Omental fat pad (tissue), 4 donors: Measurements from ENCODE around the gene PTTG1IP. TPM values are rescaled to one million over a fixed set of nuclear protein-coding genes. Genes with fewer than 3 reads are reported as not detected.

Source experiments
- ATAC-seq: fragments of 150-250 bp; one replicate; pipeline ENCODE4 v1.9.1; 2016; ENCODE audit warnings: mild to moderate bottlenecking, moderate library complexity; ENCODE audit not compliant: low FRiP score
- DNase-seq: peaks from one replicate; pipeline ENCODE4 v3.0.0-alpha.2; 2019; ENCODE audit warnings: low spot score
- total RNA-seq, 4 donors: library from RNA; depleted of rRNA; stranded (reverse); fragments of >200 nt; gene quantifications; one replicate each; pipeline ENCODE4 v1.1.0, GENCODE V29; 2016
- TF ChIP-seq, protein P1 (sequence below), 3 donors: fragments of 450-650 bp; IDR thresholded peaks; one replicate each; pipeline ENCODE4 v1.5.1; 2016 to 2017; ENCODE audit warnings: antibody characterized with exemption in 3 of 3, mild to moderate bottlenecking in 3 of 3, moderate library complexity in 2 of 3

Gene PTTG1IP
- total RNA-seq, 4 donors from 2014 or later: 200 to 241 (median 214) TPM

DNA sequence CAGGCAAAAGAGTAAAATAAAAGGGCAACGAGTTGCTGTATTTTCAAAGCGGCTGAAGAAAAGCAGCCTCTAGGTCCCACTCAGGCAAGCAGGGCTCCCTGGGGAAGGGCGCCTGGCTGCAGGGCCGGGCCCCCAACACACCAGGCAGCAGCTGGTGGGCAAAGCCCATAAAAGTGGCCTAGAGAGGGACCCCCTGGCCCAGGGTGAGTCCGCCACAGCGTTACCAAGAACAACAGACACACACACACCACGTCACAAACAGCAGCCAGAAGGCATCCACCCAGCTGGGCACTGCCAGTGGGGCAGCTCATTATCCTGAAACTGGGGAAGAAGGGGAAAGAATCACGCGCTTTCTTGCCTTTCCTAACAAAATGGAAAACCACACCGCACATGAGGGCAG, 60.3 kb downstream of the PTTG1IP start:
- no peak for DNase-seq
- TF ChIP-seq, protein P1, sequence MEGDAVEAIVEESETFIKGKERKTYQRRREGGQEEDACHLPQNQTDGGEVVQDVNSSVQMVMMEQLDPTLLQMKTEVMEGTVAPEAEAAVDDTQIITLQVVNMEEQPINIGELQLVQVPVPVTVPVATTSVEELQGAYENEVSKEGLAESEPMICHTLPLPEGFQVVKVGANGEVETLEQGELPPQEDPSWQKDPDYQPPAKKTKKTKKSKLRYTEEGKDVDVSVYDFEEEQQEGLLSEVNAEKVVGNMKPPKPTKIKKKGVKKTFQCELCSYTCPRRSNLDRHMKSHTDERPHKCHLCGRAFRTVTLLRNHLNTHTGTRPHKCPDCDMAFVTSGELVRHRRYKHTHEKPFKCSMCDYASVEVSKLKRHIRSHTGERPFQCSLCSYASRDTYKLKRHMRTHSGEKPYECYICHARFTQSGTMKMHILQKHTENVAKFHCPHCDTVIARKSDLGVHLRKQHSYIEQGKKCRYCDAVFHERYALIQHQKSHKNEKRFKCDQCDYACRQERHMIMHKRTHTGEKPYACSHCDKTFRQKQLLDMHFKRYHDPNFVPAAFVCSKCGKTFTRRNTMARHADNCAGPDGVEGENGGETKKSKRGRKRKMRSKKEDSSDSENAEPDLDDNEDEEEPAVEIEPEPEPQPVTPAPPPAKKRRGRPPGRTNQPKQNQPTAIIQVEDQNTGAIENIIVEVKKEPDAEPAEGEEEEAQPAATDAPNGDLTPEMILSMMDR (IDR thresholded peaks at IDR 0.05): no peak
- ATAC-seq: no peak

DNA sequence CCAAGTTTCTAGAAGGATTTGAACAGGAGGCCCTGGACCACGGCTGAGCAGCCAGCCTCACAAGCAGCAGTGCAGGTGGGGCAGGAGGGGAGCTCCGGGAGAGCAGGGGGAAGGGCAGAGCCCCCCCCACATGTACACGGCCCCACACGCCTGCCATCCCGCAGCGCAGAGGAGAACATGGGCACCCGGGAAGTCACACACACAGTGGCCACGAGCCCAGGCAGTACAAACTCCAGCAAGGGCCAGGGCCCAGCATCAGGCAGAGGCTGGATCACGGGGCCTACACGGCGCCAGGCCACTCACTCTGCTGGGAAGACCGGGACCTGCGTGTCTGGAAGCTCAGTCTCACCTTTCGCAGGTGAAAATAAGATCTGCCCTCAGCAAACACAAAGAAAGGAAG, 60.9 kb downstream of the PTTG1IP start:
- ATAC-seq (no peak), DNase-seq (no peak)
- TF ChIP-seq, protein P1 (IDR thresholded peaks at IDR 0.05): no peak

DNA sequence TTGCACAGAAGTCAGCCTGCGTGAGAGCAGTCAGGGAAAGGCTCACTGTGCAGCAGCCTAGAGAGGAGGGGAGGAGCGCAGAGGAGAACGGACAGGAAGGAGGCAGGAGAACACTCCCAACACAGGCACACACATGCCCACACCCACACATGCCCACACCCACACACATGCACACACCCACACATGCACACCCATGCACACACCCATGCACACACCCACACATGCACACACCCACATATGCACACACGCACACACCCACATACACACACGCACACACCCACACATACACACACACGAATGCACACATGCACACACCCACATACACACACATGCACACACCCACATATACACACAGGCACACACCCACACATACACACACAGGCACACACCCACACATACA, 62.7 kb downstream of the PTTG1IP start:
- no peak for DNase-seq
- TF ChIP-seq, protein P1 (IDR thresholded peaks at IDR 0.05): no peak
- no peak for ATAC-seq

DNA sequence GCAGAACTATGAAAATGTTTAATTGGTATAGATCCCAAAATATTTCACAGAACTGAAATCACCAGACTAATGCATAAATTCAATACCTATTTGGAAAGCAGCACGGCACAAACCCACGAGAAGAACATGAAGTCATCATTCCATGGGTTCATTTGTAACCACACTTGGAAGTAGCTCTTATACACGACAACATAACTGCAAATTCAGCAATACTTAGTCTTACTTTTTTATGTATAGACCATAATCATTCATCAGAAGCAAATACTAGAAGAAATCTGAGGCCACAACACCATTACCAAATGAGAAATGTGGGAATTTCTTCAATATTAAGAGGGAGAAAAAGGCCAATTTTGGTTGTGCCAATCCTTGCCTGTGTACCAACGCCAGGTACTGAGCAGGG, 67.6 kb downstream of the PTTG1IP start:
- ATAC-seq (no peak), DNase-seq (no peak)
- TF ChIP-seq, protein P1 (IDR thresholded peaks at IDR 0.05): no peak

DNA sequence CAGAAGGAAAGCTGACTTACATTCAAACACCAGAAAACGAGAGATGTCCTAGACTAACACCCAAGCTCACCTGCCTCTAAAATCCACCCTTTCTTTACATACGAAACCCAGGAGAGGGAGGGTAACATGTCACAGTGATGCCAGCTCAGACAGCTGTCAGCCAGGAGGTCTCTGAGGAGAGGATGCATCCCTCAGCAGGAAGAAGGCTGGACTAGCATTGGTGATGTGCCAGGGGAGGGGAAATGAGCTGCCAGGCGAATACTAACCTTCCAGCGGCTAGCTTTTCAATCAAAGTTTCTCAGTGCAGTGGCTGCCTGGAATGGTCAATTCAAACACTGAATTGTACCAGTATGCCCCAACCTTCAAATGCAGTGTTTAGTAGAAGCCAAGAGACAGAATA, 68.3 kb downstream of the PTTG1IP start:
- TF ChIP-seq, protein P1 (IDR thresholded peaks at IDR 0.05): no peak
- ATAC-seq: no peak
- no peak for DNase-seq

DNA sequence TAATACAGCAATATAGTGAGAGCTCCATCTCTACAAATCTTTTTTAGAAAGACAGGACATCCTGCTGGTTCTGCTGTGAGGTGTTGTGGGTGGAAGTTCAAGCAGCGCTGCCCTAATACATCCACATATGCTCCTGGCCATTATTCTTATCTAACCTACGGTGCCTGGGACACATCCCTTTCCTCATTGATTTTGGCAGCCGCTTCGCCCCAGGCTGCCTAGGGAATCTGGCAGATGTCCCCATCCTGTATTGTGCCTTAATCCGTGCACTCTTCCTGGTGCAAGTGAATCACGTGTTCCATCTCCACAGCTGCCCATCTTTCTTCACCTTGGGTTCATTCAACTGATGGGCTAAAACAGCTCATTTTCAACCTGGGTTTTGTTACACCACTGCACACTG, 68.7 kb downstream of the PTTG1IP start:
- no peak for DNase-seq
- TF ChIP-seq, protein P1 (IDR thresholded peaks at IDR 0.05): no peak
- no peak for ATAC-seq

DNA sequence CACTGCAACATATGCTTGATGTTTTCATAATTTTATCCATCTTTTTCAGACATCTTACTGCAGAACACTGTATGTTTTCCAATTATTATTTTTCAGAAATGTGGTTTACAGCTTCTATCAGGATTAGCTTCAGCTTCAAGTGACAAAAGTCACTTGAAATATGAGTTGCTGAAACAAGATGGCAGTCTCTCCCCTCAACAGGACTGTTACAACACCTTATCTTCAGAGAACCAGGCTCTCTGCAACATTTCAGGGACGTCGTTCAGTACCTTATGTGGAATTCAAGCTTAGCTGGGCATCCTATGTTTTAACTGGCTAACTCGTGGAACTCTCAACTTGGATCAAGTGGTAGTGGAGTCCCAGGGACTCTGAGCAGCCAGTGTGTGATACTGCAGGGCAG, 69.8 kb downstream of the PTTG1IP start:
- TF ChIP-seq, protein P1 (IDR thresholded peaks at IDR 0.05): no peak
- DNase-seq: no peak
- ATAC-seq: no peak
